ACHN (cell line): ENCODE measurements around the gene ICE2.

Experiments used
- DNase-seq: peaks from one replicate; pipeline ENCODE4 v3.0.0-alpha.2; 2015
- in situ Hi-C: cut with HindIII; loops from 2 replicates; pipeline ENCODE4 v1.10.0; 2017; ENCODE audit warnings: low sequenced_read_pairs, low pct_ligation_motif_present, low pct_unique_long_range_greater_than_20kb

Gene ICE2

DNA sequence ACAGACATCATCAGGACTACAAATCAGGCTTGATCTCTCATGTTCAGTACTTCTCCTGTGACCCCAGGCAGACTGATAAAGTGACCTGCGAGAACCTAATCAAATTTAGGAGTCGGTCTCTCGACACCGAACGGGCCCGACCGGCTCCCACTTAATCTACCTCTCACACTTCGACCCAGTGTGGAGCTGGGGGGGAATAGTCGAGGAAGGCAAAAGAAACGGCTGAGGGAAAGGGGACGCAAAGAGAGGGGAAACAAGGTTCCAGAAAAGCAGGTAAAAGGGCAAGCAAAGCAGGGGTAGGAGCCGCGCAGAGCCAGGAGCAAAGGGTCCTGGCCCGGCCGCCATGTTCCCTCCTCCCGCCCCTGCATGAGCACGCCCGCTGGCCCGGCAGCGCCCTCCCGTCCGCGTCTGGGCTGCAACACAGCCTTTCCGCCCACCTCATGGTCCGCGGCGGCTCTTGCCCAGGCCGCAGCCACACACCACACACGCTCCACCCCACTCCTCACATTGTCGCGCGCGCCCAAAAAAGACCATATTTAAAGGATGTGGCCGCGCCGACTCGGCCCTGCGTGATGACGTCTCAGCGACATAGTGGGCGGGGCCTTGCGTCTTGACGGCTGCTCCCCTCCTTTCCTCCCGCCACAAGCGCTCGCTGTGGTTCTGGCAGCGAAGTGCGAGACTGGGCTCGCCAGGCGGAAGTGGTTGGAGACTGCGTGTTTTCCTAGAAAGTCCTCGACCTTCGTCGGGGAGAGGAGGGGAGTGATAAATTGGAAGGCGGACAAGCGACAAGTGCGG, at the start of gene ICE2:
Gene ICE2, minus strand, starts transcription at position 577 of the 795 bp plus-strand sequence. CDS start 1,165 bp downstream, outside the sequence.
- DNase-seq = peak; percentile 94
- in situ Hi-C loops = no loop called here

DNA sequence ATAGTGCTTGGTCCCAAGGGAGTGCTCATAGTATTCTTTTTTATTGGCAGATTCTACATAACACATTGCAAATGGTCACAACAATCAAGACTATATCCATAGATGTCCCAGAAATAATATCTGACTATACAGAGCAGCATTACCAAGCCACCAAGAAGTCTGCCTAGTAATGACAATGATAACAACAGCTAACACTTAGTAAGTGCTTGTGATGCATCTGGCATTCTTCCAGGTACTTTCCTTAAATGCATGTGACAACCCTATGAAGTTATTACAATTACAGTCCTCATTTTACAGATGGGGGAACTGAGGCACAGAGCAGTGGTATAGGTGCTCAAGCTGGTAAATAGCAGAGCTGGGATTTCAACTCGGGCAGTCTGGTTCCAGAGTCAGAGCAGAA, 49.6 kb upstream of the ICE2 start:
- DNase-seq = no peak
- in situ Hi-C loops = no loop called here

GRCh38 chr15:60527456-60527855, 48.5 kb upstream of the ICE2 start:
- in situ Hi-C loops = no loop called here
- no peak for DNase-seq

DNA sequence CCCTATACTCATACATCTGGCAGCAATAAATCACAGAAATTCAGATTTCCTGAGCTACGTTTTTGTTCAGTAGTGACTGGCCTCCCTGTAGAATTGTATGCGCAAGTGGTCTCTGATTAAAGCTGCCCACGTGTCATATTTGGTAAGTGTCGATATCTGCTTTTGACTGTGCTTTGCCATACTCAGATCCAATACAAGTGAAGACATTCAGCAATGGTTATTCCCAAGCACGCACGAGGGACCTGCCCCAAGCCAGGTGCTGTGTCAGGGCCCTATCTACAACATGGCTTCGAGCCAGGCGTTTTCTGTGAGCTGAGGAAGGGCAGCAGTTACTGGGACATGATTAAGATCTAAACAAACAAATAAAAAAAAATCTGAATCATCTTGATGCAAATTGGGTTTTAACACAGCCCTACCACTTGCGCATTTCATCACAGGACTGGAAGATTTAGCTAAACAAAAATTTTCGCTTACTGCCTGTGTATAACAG, 47.2 kb upstream of the ICE2 start:
- DNase-seq = no peak
- in situ Hi-C loops = no loop called here

GRCh38 chr15:60525341-60526039, 46.5 kb upstream of the ICE2 start:
- no peak for DNase-seq
- in situ Hi-C loops = no loop called here

- DNase-seq = no peak
- in situ Hi-C loops = no loop called here
Measured at GRCh38 chr15:60523056-60523455, 44.1 kb upstream of the ICE2 start.

- in situ Hi-C loops = no loop called here
- peak; percentile 64 for DNase-seq
Measured at GRCh38 chr15:60520825-60521368, 42.0 kb upstream of the ICE2 start.

- in situ Hi-C loops = no loop called here
- no peak for DNase-seq
Measured at GRCh38 chr15:60520013-60520824, 41.3 kb upstream of the ICE2 start.

GRCh38 chr15:60519218-60519617, 40.3 kb upstream of the ICE2 start:
- no peak for DNase-seq
- in situ Hi-C loops = no loop called here

GRCh38 chr15:60518511-60518910, 39.6 kb upstream of the ICE2 start:
- in situ Hi-C loops = no loop called here
- DNase-seq = no peak

DNA sequence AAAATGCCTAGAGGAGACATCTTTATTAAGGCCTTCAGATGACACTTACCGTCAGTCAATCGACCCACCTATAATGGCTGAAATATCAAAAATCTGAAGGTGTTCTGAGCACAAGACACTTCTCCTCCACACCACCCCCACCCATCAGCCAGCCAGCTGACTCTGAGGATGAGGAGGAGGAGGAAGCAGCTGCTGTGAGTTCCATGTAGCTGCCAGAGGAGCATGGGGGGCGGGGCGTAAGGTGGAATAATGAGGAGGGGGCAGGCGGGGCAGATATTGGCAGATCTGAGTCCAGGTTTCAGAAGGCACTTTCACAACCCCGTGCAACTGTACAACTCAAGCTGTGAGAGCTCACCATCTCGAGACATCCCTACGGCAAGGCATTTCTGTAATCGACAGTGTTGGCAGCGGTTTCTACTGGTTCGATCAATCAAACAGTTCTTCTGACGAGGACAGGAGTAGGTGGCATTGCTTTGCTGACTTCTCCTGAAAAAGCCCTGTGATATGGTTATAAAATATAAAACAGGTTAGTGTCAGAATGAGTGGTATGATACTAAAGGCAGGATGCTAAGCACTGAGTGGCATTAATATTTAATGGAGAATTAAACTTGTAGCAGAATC, 35.4 kb upstream of the ICE2 start:
- in situ Hi-C loops = no loop called here
- DNase-seq = no peak

GRCh38 chr15:60513676-60514075, 34.7 kb upstream of the ICE2 start:
- in situ Hi-C loops = no loop called here
- no peak for DNase-seq

- DNase-seq = no peak
- in situ Hi-C loops = no loop called here
Measured at GRCh38 chr15:60512937-60513336, 34.0 kb upstream of the ICE2 start.

GRCh38 chr15:60511351-60512031, 32.5 kb upstream of the ICE2 start:
- no peak for DNase-seq
- in situ Hi-C loops = no loop called here

DNA sequence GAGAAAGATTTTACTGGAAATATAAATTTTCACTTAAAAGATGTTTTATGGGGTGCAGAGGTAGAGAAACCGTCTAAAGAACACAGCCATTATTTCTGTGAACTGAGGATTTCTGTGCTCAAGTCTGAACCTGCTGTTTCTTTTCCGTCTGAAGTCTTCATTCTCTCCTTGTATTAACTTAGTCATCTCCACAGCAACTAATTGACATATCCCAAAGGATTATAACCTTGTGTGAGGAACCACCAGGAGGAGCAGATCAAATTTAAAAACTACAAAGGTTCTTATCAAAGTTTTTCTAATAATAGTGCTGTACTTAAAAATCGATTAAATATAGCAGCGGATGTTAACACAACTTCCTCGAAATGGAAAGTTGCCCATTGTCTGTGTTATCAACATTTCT, 31.1 kb upstream of the ICE2 start:
- no peak for DNase-seq
- in situ Hi-C loops = no loop called here

DNA sequence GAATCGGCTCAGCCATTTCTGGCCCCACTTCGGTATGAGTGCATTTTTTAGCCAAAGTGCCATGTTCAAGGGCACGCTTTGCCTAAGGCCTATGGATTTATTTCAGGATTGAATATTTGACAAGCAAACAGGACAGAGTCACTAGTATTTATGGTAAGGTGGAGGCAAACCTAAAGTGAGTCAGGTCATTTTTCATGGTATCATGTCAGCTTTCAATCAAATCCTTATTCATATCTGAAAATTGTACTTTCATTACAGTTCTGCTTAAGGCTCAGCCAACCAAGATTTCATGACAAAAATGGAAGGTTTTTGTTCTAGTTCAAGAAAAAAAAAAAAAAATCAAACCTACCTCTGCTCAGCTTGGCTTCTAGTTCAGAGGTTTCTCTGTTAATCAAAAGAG, 30.5 kb upstream of the ICE2 start:
- in situ Hi-C loops = no loop called here
- DNase-seq = no peak

- in situ Hi-C loops = no loop called here
- no peak for DNase-seq
Measured at GRCh38 chr15:60508442-60508841, 29.5 kb upstream of the ICE2 start.
